ENCODE measurements around the gene RASGRP1.

The RASGRP1 gene

GRCh38 chr15:38565287-38565670 lies 665 bp upstream of the RASGRP1 start:
- no peak for DNase-seq (ENCODE audit: low spot score)

DNA sequence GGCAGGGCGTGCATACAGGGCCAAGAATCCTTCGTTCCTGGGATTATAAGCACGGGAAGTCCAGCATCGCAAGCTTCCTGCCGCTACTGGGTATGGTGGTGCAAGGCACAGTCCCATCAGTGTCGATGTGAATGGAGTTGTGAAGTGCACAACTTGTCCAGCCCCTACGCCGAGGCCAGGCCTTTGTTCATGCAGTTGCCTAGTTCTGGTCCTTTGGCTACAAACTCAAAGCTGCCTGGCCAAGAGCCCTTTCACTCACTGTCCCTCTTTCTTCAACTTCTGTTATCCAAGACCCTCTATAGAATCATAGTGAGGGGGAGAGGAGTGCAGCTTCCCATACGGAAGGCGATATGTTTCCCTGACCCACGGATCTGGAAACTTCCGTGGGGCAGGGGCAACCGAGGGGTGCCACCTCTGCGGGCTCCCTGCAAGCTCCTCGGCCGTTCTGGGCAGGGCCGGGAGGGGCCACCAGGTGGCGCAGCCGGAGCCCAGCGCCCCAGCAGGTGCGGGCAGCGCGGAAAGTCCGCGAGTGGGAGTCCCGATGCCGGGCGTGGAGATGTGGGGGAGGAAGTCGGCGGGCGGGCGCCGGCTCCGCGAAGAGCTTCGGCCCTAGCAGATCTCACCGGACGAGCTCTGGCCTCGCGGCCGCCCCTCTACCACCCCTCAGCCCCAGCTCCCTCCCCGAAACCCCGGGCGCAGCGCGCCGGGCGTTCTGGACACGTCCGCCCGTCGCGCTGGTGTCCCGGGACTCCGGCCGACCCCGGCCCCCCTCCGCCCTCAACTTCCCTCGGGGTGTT lies 693 bp downstream of the RASGRP1 start:
- no peak for DNase-seq (ENCODE audit: low spot score)

- no peak for DNase-seq (ENCODE audit: low spot score)
These were observed 2.3 kb downstream of the RASGRP1 start for GRCh38 chr15:38562278-38562677.

DNA sequence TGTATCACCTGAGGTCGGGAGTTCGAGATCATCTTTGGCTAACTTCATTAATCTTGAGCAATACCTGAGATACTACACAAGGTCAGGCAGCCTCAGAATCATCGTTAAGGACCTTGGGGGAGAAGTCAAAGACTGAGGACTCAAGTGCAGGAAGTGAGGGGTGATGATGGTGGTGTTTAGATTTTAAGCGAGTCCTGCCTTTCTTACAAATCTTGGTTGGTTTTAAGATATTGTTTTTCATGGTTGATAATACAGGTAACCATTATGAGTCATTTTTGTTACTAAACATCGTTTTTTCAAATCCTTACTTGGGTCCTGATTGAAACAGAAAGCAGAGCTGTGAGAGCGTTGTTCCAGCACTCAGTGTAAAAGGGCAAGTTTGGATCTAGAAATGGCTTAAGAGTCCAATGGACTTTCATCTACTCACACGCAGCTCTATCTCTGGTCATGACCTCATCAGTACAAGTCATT lies 4.1 kb downstream of the RASGRP1 start:
- no peak for DNase-seq (ENCODE audit: low spot score)

DNA sequence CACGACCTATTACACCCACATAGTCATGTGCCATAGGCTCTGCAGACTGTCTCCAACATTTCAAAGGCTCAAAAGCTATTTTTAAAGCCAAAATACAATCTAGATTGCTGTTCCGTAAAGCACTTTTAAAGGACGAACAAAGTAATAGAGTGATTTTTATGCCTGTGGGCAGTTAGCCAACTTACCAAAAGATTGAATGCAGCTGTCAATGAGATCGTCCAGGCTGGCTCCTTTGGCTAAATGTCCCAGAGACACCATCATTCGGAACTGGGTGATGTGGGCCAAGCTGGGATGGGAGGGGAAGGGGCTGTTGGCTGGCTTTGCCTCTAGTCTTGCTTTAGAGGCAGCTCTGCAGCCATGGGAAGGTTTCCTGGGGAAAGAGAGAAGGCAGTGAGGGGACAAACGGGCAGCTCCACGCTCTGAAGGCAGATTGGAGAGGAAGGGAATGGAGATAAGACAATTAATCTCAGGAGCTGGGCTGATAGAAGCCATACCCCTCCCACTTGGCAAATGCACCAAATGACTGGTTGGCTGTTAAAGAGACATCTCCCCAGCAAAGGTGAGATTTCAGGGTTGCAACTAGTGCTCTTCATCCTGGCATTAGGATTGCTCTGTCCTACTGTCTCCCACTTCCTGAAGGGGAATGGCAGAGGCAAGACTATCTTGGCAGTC lies 4.8 kb downstream of the RASGRP1 start:
- no peak for DNase-seq (ENCODE audit: low spot score)

- no peak for DNase-seq (ENCODE audit: low spot score)
These were observed 5.5 kb downstream of the RASGRP1 start for GRCh38 chr15:38559131-38559530.

- no peak for DNase-seq (ENCODE audit: low spot score)
These were observed 6.1 kb downstream of the RASGRP1 start for GRCh38 chr15:38558372-38559059.

DNA sequence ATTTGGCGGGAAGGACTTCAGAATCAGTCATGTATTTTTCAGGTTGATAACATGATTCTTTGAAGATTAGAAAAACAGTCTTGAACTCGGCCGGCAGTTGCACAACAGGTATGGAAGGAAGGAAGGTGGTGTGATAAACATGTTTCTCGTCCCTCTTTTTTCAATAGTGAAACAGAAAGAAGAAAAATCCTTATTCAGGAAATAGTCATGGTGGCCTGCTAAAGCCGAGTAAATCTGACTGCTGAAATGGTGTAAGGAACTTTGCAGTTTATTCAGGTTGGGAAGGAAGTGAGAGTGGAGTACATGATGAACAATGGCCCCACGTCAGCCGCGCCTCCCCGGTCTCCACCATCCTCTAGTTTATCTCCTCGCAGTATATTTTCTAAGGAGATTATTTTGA lies 6.7 kb downstream of the RASGRP1 start:
- DNase-seq (ENCODE audit: low spot score), result no peak

DNA sequence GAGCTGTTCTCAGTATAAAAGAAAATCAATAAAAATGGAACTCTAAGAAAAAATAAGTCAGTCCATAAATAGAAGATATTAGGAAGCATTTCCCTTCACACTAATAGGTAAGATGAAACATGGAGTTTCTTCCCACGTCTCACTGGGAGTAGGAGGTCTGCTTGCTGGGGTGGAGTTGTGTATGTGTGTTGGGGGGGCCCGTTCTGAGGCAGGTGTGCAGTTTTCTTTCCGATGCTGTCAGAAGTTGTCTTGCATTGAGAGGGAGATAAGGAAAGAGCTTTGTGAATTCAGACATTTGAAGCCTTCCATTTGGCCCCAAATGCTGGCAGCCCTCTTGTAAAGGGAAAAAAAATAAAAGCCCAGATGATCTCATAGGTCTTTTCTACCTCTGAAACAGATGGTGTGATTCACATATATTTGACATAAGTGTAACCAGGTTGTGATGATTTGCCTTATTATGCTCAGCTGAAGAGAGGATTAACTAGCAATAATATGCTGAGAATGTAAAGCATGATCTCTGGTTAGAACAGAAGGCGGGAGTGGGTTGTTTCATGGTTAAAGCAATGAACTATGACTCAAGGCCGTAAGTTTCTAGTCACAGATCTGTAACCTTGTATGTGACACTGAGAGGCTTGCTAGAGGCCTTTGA lies 8.8 kb downstream of the RASGRP1 start:
- peak; percentile 64 for DNase-seq (ENCODE audit: low spot score)

DNA sequence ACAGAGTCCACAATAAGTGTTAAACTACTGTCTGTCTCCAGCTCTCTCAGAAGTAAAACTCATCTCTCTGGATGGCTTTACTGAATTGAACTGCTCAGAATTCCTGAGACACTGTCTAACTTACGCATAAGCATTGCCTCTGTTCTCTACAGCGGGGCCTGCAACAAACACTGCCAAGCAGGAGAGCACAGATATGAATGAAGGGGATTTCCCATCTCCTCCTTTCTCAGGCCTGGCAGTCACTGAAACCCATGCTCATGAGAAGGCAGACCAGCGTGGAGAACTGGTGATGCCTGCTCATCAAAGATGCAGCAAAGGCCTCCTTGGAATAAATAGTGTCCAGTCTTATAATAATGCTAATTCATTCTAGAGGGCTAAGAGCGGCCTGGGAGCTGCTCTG lies 10.3 kb downstream of the RASGRP1 start:
- DNase-seq (ENCODE audit: low spot score), result no peak

GRCh38 chr15:38553071-38553470 lies 11.5 kb downstream of the RASGRP1 start:
- no peak for DNase-seq (ENCODE audit: low spot score)

- no peak for DNase-seq (ENCODE audit: low spot score)
These were observed 12.6 kb downstream of the RASGRP1 start for GRCh38 chr15:38551720-38552648.

- no peak for DNase-seq (ENCODE audit: low spot score)
These were observed 15.4 kb downstream of the RASGRP1 start for GRCh38 chr15:38549222-38549621.

DNA sequence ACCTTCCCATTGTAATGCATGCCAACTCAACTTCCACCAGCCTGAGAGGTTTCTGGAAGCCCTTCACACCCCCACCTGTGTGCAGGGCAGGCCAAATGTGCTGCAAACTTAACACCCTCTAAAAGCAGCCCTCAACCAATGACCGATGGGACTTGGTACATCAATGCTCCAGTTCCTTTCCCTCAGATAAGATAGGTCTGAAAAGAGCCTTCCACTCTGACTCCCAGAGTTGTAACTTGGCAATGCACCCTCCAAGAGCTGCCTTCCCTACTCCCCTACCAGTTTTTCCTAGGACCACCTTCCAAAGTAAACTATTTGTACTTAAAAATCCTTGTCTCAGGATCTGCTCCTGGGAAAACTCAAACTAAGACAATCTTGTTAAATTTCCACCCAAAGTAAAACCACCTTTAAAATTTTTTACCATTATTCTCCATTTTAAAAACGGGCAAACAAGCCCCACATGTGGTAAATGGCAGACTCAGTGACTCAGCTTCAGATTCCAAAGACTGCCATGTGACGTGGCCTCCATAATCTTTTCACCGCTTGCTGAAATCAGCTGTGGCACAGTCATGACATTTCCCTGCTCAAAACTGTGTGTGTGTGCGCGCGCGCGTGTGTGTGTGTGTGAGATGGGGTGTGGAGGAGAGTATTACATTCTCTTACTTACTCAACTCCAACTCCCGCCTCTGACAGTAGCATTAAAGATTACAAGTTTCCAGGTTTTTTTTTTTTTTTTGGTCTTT lies 17.2 kb downstream of the RASGRP1 start:
- peak; percentile 45 for DNase-seq (ENCODE audit: low spot score)

- DNase-seq (ENCODE audit: low spot score), result no peak
These were observed 19.4 kb downstream of the RASGRP1 start for GRCh38 chr15:38545179-38545578.

DNA sequence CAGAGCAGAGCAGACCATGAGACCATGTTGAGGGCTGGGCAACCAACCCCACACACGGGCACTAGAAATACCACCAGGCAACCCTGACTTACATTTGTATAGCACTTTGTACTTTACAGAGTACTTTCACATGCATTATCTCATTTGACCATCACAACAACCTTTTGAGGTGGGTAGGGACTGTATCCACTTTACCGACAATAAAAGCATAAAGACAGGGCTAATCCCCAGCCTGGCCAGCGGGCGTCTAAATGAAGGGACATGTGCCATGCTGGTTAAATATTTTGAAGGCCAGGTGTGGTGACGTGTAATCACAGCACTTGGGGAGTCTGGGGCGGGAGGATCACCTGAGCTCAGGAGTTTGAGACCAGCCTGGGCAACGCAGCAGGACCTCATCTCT lies 23.6 kb downstream of the RASGRP1 start:
- no peak for DNase-seq (ENCODE audit: low spot score)

- DNase-seq (ENCODE audit: low spot score), result no peak
These were observed 24.1 kb downstream of the RASGRP1 start for GRCh38 chr15:38540510-38540909.

DNA sequence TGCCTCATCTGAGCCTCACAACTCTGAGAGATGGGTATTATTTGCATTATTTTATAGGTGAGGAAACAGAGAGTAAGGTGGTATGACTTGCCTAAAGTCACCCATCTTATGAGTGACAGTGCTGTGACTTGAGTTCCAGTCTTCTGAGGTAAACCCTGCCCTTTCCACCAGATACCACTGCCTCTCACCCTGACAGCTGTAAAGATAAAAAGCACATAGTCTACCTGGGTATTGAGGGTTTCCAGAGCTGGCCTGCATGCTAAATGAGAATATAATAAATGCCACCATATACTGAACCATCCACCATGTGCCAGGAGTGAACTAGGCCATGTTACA lies 25.6 kb downstream of the RASGRP1 start:
- no peak for DNase-seq (ENCODE audit: low spot score)

DNA sequence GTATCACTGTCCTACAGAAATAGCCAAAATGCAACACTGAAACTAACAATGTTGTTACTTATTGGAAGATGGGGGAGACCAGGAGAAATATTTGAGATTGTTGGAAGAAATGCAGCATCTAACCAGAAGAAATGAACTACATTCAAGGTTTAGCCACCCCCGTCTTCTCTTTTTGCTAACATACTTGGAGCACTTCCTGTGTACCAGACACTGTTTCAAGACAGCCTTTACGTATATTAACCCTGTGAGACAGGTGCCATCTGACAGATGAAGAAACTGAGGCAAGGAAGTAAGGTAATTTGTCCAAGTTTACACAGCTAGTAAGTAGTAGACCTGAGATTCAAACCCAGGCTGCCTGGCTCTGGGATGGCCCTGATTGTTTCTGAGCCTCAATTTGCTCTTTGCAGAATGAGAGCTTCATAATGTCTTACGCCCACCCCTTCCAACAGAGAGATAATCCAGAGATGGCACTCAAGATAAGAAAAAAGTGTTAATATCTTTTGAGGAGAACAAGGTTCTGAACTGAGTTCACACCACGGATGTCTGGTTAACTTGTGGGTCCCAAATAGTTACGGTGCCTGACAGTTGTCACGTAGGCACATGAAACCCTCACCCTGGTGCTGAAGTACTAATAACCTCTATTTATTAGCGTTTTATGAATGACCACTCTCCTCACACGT lies 26.1 kb downstream of the RASGRP1 start:
- no peak for DNase-seq (ENCODE audit: low spot score)

DNA sequence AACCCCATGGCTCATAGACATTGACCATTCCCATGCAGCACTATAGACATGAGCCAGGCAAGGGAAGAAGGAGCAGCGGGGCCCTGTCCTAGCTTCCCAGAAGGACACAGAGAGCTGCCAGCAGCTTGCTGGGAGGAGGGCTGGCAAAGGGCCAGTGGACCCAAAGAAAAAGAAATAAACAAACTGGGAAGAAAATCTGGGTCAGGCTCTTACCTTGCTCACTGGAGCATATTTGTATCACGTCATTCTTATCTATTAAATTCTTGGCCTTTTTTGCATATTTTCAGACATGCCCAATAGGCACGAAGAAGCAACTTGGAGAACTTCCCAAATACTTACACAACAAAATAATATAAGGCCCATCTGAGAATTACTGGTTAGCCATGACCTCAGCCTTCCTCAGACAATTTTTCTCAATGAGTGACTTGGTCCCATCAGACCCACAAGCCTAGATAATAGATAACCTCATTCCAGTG lies 28.4 kb downstream of the RASGRP1 start:
- no peak for DNase-seq (ENCODE audit: low spot score)

Measured in putamen (tissue), 1 donor.